Fibroblast of peridontal ligament (primary cell): Measurements from ENCODE around the gene LPAR2.

ENCODE experiments used
- DNase-seq: peaks from one replicate; pipeline ENCODE4 v3.0.0-alpha.2; 2010; ENCODE audit errors: extremely low read depth

The LPAR2 gene

DNA sequence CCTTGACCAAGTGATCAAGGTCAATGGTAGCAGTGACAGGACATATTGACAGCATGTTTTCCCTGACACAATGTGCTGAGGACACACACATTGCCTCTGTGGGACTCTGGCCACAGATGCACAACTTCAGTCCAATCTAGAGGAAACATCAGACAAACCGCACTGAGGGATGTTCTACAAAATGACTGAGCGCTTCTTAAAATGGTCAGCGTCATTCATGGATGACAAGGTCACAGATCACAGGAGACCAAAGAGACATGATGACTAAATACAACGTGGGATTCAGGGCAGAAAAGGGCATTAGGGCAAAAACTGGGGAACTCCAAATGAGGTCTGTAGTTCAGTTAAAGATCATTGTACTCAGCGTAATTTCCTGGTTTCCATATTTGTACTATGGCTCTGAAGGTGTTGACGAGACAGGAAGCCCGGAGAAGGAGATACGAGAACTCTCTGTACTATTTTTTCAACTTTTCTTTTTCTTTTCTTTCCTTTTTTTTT, 30.2 kb downstream of the LPAR2 start:
- no peak for DNase-seq

DNA sequence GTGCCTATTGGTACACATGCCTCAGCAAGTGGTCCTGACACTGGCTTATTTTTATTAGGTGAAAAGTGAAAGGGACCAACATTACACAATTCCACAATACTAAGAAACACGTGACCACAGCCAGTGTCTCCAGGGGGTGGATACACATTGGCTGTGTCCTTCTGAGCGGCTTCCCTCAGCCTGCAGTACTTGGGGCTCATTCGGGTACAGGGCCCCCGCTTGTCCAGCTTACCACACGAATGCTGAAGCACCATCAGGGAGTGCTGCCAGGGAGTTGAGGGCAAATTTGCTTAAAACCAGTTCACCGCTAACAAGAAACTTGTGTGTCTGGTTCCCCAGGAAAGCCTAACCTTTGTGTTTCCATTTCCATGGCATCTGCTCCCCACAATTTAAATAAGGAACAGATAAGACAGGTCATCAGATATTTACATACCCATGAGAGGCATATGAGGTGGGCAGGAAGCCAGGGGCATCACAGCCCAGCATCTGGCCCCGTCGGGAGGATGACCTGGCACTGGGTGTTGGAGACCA, 32.8 kb downstream of the LPAR2 start:
- peak; percentile 27 for DNase-seq

DNA sequence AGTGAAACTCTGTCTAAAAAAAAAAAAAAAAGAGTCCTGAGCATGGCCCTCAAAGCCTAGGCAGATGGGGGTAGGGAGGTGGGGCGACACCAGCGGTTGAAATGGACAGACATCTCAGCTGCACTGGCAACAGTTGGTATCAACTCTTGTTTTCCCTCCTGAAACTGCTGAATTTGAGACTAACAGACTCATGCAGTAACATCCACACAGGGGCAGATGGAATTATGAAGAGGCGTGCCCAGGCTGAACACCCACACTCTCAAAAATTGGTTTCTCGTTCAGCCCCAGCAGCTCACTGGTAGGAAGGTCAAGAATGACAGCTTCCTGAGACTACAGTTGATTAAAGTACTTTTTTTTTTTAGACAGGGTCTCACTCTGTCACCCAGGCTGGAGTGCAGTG, 33.6 kb downstream of the LPAR2 start:
- DNase-seq = no peak

DNA sequence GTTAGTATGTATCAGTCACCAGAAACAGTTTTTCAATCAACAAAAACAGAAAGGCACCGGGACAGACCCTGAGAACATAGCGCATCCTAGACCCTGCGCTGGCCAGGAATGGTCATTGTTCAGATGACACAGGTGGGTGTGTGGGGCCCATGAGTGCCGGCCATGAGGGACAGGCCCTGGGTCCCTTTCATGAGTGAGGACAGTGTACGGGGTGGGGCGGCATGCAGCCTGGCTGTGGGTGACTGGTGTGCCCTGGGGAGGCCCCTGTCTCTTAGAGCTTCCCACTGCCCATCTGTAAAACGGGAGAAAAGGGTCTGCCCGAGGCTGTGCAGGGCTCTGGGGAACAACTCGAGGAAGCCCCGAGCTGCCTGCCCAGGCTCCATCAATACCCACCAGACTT, 35.3 kb downstream of the LPAR2 start:
- no peak for DNase-seq

DNA sequence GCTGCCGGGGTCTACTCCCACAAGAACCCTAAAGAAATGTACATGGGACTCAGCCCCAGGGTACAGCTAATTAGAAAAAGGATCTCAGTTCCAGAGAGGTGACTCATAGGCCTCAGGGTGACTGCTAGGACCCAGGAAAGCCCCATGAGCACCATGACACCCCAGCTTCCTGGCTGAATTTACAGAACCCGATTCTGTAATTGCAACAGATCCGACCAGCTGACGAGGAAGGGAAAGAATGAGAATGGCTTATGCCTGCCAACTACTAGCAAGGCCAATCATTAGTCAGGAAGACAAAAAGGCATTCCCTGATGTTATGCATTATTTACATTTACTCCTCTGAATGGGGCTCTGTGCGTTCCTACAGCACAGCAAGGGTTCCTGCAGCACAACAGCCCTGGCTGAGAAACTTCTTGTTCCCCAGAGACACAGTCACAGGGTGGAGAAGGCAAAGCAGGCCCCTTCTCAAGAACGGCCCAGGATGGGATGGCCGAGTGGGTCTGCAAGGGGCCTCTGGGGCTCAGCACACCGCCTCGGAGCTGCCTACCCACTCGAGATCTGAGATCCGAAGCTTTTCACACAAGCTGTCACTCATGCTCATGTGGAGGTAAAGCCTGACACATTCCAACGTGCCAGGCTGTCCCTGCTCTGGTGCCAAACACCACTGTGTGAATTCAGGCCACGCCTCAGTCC, 36.7 kb downstream of the LPAR2 start:
- DNase-seq = peak; percentile 97

DNA sequence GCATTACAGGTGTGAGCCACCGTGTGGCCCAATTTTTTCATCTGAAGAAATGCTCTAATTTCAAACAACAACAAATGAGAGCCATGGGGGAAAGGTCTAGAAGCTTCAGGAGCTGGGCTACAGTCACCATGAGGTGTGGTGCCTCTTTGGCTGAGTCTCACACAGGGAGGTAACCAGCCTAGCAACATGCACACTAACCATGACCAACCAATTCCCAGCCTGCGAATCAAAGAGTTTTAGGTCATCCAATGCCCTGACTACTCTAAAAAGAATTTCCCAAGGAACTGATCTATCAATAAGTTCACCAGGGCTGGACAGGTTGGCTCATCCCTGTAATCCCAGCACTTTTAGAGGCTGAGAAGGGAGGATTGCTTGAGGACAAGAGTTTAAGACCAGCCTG, 39.5 kb downstream of the LPAR2 start:
- DNase-seq = peak; percentile 14

DNA sequence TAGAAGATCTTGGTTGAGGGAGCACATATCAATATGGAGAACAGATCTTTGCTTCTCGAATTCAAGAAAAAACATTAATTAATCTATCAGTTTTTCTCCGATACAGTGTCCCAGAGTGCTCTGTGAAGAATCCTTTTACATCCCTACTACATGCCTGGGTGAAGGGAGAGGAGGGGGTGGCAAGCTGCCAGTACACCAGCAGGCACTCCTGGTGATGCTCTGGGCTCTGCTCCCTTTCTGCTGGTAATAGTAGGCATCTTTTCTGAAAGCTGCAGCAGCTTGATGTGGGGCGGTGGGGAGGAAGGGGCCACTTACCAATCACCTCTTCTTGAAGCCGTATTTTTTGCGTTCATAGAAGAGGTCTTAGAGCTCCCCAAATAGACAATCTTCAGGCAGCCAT, 40.2 kb downstream of the LPAR2 start:
- no peak for DNase-seq

DNA sequence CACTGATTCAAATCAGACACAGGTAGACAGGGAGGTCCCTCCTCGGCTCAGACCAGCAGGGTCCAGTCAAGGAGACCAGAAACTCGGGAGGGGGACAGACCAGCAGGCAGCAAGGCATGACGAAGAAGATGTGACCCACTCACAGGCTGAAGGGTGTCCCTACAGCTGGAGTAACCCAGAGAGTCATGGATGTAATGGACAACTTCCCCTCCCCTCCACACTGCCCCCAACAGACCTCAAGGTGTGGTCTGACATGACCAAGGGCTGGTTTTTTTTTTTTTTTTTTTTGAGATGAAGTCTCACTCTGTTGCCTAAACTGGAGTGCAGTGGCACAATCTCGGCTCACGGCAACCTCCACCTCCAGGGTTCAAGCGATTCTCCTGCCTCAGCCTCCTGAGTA, 43.7 kb downstream of the LPAR2 start:
- DNase-seq = no peak

DNA sequence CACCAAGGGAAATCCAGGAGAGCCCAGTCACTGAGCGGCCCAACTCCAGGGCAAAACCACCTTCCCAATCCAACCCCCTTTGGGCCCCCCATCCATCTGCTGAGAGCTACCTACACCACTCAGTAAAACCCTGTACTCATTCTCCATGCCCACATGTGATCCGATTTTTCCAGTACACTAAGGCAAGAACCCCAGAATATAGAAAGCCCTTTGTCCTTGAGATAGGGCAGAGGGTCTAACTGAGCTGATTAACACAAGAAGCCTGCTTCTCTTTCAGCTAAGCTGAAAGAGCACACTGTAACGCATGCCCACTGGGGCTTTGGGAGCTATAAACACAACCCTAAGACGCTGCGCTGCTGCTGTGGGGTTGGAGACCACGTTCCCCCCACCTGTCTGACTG, 45.5 kb downstream of the LPAR2 start:
- no peak for DNase-seq

DNA sequence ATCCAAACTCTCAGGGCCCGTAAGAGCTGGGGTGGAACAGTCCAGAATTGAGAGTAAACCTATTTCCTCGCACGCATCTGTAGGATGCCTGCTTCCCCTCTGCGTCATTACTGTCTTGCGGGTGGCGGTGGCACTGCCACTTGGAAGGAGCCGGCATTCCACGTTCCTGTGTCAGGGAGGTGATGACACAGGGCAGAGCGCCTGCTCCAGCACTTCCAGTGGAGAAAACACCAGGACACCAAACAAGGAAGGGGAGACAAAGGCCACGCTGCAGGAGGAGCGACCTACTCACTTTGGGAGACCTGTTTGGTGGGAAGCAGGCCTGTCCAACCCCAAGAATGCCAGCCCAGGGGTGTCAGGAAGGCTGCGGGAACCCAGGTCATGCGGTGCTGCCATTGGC, 46.6 kb downstream of the LPAR2 start:
- no peak for DNase-seq

DNA sequence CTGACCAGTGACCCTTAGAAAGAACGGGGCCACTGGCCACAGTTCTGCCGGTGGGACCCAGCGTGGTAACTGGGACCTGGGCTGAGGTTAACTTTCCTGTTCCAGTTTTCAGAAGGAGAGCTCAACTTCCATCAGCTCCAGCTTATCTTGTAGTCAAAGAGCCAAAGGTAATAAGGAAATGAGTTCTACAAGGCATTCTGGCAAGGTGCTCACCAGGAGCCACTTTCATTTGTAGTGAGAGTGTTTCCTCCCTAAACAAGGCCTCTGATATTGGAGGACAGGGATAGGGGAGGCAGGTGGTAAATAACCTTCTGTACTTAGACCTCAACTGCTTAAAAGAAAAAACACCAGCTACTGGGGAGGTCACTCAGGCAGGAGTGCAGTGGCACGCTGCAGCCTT, 47.6 kb downstream of the LPAR2 start:
- no peak for DNase-seq

DNA sequence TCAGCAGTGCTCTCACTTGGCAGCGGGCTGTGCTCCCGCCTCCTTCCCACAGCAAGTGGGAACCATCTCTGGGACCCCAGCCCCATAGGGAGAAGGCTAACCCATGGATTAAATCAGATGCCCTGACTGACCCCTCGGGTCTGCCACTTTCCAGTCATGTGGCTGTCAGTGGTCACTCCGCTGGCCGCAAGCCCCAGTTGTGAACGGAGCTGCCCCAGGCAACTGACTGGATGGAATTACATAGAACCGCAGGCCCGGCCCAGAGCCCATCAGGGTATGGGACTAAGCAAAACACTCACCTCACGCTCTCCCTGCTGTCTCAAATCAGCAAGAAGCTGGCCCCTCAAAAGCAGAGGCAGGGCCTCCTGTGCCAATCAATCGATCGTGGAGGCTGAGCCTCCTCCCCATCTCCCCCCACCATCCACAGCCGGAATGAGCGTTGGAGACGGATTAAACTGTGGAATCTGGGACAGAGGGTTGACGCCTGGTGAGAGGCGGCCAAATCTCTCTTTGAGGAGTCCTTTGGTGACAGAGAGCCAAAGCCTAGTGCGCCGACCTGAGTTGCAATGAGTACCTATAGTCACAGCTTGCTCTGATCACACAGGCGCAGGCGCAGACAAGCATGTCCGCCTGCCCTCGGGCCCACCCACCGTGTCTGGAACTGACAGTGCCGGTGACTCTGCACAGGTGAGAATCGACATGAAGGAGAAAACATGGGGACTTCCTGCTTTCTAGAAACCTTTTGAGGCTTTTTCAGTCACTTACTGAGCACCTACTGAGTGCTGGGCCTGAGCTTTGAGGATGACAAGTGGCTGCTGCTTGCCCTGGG, 48.3 kb downstream of the LPAR2 start:
- DNase-seq = no peak

DNA sequence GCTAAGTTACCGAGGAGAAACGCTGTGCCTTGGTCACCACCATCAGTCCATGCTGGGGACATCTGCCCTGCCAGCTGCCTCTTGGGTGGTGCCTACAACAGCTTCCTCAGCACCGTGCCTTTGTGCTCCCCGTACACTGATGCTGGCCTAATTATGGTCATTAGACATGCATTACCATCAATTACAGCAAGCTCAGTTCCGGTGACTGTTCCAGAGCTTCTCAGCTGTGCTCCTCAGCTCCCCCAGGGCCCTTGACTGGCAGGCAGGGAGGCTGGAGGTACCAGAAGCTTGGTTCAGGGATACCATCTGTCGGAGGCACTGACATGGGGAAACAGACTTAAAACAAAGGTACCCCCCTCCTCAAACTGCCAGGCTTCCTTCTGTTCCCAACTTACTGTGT, 49.8 kb downstream of the LPAR2 start:
- no peak for DNase-seq

DNA sequence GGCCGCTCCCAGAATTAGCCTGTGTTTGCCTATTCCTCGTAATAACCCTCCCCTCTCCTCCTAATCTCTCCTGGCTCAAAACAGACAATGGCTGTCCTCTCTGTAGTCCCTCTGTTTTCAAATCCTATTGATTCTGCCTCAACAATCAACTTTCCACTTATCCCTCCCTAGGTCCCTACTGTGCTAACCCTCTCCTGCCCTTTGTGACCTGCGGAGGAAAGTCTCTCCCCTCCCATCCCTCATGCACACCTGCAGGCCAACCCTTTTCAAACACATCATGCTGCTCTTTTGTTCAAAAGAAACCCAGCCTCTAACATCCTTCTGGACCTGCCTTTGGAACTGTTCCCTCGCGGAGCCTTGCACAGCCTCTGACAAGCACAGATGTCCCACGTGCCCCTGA, 52.6 kb downstream of the LPAR2 start:
- no peak for DNase-seq
